Kidney tubule cell (primary cell): ENCODE results near the gene CCDC68.
"Not testable (repeated sequence)": the region's sequence is repeated elsewhere in the genome, so short reads cannot be mapped to it uniquely, and the experiment has no call there.

Source experiments
- DNase-seq: peaks from one replicate; pipeline ENCODE4 v3.0.0-alpha.2; 2018; ENCODE audit warnings: low spot score

The CCDC68 gene

GRCh38 chr18:54875063-54875462 lies 84.2 kb downstream of the CCDC68 start:
- no peak for DNase-seq

DNA sequence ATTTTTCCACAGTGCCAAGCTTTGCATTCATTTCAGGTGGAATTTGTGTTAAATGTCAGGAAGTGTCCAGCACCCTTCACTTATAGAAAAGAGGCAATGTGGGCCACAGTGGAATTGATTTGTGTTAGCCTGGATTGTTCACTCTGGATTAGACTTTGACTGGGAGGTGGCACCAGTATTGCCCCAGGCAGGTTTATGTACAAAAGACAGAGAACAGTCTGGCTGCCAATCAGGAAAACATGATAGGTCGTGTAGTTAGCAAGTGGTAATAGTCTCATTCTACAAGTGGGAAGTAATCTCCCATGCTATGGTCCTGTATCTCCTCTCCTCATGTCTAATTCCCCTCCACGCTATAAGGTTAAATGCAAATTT lies 85.4 kb downstream of the CCDC68 start:
- DNase-seq, result no peak

GRCh38 chr18:54872681-54873080 lies 86.6 kb downstream of the CCDC68 start:
- DNase-seq, result no peak

GRCh38 chr18:54871231-54871630 lies 88.0 kb downstream of the CCDC68 start:
- DNase-seq, result no peak

GRCh38 chr18:54867131-54867530 lies 92.1 kb downstream of the CCDC68 start:
- no peak for DNase-seq

GRCh38 chr18:54860941-54861340 lies 98.3 kb downstream of the CCDC68 start:
- no peak for DNase-seq

GRCh38 chr18:54859667-54860421 lies 99.4 kb downstream of the CCDC68 start:
- DNase-seq, result no peak

DNA sequence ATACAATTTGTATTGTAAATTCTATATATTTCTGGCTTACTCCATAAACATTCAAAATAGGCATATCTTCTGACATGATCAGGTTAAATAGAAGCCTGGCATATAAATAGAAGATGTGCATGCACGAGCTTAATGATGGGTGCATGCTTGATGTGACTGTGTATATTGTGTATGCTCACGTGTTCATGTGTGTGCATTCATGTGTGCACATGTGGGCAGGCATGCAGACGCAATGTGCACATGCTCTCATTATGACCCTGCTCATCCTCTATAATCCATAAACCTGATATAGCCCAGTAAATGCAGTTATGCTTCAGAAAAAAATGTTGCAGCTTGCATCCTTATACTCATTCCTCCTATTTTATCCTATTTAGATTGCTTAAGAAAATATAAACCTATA lies 101.8 kb downstream of the CCDC68 start:
- no peak for DNase-seq

DNA sequence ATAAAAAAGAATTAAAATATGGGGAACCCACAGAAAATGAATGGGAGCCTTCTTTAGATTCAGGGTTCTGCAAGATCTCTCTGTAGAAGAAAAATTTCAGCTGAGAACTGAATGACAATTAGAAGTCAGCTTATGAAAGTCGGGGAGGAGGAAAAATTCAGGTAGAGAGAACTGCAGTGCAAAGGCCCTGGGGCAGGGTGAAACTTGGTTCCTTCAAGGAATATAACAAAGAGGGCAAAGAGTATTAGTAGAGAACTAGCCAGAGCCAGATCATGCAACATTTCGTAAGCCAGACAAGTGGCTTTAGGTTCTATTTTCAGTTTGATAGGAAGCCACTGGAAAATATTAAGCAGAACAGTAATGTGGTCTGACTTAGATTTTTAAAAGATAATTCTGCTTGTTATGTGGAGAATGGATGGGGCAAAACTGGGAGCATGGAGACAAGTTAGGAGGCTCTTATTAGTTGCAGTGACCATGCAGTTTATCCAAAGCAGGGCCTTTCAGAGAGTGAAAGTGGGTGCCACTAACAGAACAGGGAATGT lies 103.1 kb downstream of the CCDC68 start:
- DNase-seq, result no peak

- DNase-seq, result not testable (repeated sequence)
Measured at GRCh38 chr18:54855050-54855449, 104.2 kb downstream of the CCDC68 start.

- DNase-seq, result no peak
Measured at GRCh38 chr18:54852780-54853675, 106.2 kb downstream of the CCDC68 start.
